Keratinocyte (primary cell): ENCODE measurements around the gene ZNF823. TPM values are rescaled to one million over a fixed set of nuclear protein-coding genes. Genes with fewer than 3 reads are reported as not detected.
"Not testable (repeated sequence)": the region's sequence is repeated elsewhere in the genome, so short reads cannot be mapped to it uniquely, and the experiment has no call there.

Experiments
- DNase-seq: peaks from one replicate; pipeline ENCODE4 v3.0.0-alpha.2; 2011; ENCODE audit warnings: low read depth, missing footprints, low spot score
- FAIRE-seq: peaks from 2 replicates; lab custom pipeline; 2011; peaks lifted over from hg19 to GRCh38; lab: Jason Lieb, UNC
- H2AFZ ChIP-seq: 2 replicates; pipeline ENCODE4 v1.6.0; 2012; ENCODE audit warnings: low read length, control low read depth, inconsistent platforms; ENCODE audit not compliant: control insufficient read depth
- H3K27ac ChIP-seq: 2 replicates; pipeline ENCODE4 v1.5.1; 2011; ENCODE audit warnings: low read length; ENCODE audit not compliant: control insufficient read depth, insufficient read depth
- H3K27me3 ChIP-seq: 3 replicates; pipeline ENCODE4 v1.6.0; 2011; ENCODE audit warnings: low read length; ENCODE audit not compliant: control insufficient read depth, insufficient read depth; ENCODE audit errors: extremely low read depth
- H3K36me3 ChIP-seq, 2 experiments: 2 replicates in 1 of 2; 3 replicates in 1 of 2; pipeline ENCODE4 v1.5.1; 2011; ENCODE audit warnings: low read length in 2 of 2, mild to moderate bottlenecking in 1 of 2; ENCODE audit not compliant: control insufficient read depth in 2 of 2, insufficient read depth in 2 of 2; ENCODE audit errors: extremely low read depth in 1 of 2
- H3K4me1 ChIP-seq: 3 replicates; pipeline ENCODE4 v1.5.1; 2011; ENCODE audit warnings: low read length; ENCODE audit not compliant: control insufficient read depth, insufficient read depth; ENCODE audit errors: extremely low read depth
- H3K4me2 ChIP-seq: 3 replicates; pipeline ENCODE4 v1.6.0; 2011; ENCODE audit warnings: low read depth, low read length; ENCODE audit not compliant: control insufficient read depth, insufficient read depth; ENCODE audit errors: extremely low read depth
- H3K4me3 ChIP-seq, 3 experiments: fragments of 200-600 bp in 1 of 3; sonication (generic) in 1 of 3; 2 replicates in 2 of 3; 3 replicates in 1 of 3; pipeline ENCODE4 v1.5.1; 2011 to 2016; ENCODE audit warnings: low read length in 3 of 3, mild to moderate bottlenecking in 3 of 3, control low read depth in 2 of 3, inconsistent platforms in 1 of 3, low read depth in 1 of 3, mixed read lengths in 1 of 3, mixed run types in 1 of 3, moderate library complexity in 1 of 3; ENCODE audit not compliant: control insufficient read depth in 2 of 3, insufficient read depth in 2 of 3; ENCODE audit errors: extremely low read depth in 1 of 3
- H3K79me2 ChIP-seq: 2 replicates; pipeline ENCODE4 v1.6.0; 2012; ENCODE audit warnings: low read length; ENCODE audit not compliant: control insufficient read depth, insufficient read depth
- H3K9ac ChIP-seq: 3 replicates; pipeline ENCODE4 v1.6.0; 2011; ENCODE audit warnings: low read length; ENCODE audit not compliant: control insufficient read depth, insufficient read depth; ENCODE audit errors: extremely low read depth
- H3K9me1 ChIP-seq: 3 replicates; pipeline ENCODE4 v1.6.0; 2011; ENCODE audit warnings: low read length; ENCODE audit not compliant: control insufficient read depth, insufficient read depth; ENCODE audit errors: extremely low read depth
- H3K9me3 ChIP-seq: 2 replicates; pipeline ENCODE4 v1.5.1; 2012; ENCODE audit warnings: low read depth, low read length; ENCODE audit not compliant: control insufficient read depth
- H4K20me1 ChIP-seq: 3 replicates; pipeline ENCODE4 v1.6.0; 2011; ENCODE audit warnings: low read length; ENCODE audit not compliant: control insufficient read depth, insufficient read depth; ENCODE audit errors: extremely low read depth
- CTCF ChIP-seq, 3 experiments: IDR thresholded peaks in 1 of 3; conservative IDR thresholded peaks in 1 of 3; optimal IDR thresholded peaks in 1 of 3; 2 replicates in 2 of 3; 3 replicates in 1 of 3; pipeline versions ENCODE3 to v1.5.1; 2011; ENCODE audit warnings: low read length in 3 of 3, mild to moderate bottlenecking in 3 of 3, moderate library complexity in 2 of 3, control low read depth in 1 of 3, inconsistent platforms in 1 of 3; ENCODE audit not compliant: insufficient read depth in 2 of 3; ENCODE audit errors: extremely low read depth in 1 of 3
- EZH2 ChIP-seq: IDR thresholded peaks from one replicate; pipeline ENCODE4 v1.6.1; 2012; ENCODE audit warnings: inconsistent platforms, mild to moderate bottlenecking, low read length, moderate library complexity
- dilution Hi-C: fragments of 300-500 bp; cut with MboI; formaldehyde crosslinking; loops from one replicate; pipeline ENCODE4 v1.7.0; 2020; ENCODE audit warnings: low sequenced_read_pairs; ENCODE audit not compliant: extremely low pct_ligation_motif_present
- polyA plus RNA-seq, 5 experiments: library from polyadenylated mRNA; depleted of rRNA in 3 of 5; stranded (reverse) in 3 of 5; stranded (forward) in 1 of 5; unstranded in 1 of 5; fragments of >200 nt; gene quantifications; 1 replicate in 1 of 5; 2 replicates in 3 of 5; 3 replicates in 1 of 5; pipeline versions ENCODE4 v1.2.1 to v1.2.3, GENCODE V29; 2011 to 2012; ENCODE audit warnings: missing spikeins in 2 of 5, low read depth in 1 of 5, low replicate concordance in 1 of 5

Gene ZNF823
- polyA plus RNA-seq, 1 donor (not counting 4 experiments of a cell fraction or from before 2014, with no cell fraction given), result 6.3 TPM

GRCh38 chr19:11678504-11678903, 60.2 kb downstream of the ZNF823 start:
- Histone ChIP-seq H3K9me3 (no peaks in the 10 kb centered on the region), H2AFZ (no peak overlapping the region), H3K4me1 (no peaks in the 10 kb centered on the region), H3K27me3 (no peaks in the 10 kb centered on the region), H3K79me2 (no peaks in the 10 kb centered on the region), H4K20me1 (no peaks in the 10 kb centered on the region), H3K4me3 (no peak overlapping the region), H3K27ac (no peak overlapping the region), H3K9ac (no peak overlapping the region), H3K36me3 (no peaks in the 10 kb centered on the region), H3K4me2 (no peak overlapping the region), H3K9me1 (no peaks in the 10 kb centered on the region)
- DNase-seq (no peak), FAIRE-seq (no peak)
- no peak for TF ChIP-seq EZH2
- no peak for TF ChIP-seq CTCF (optimal IDR thresholded peaks at IDR 0.05 in 1 of 3, IDR thresholded peaks at IDR 0.05 in 1 of 3, conservative IDR thresholded peaks at IDR 0.05 in 1 of 3; ENCODE audit: extremely low read depth in 1 of 3, insufficient read depth in 2 of 3, low read length in 3 of 3)
- dilution Hi-C loops, result no loop called here

- dilution Hi-C loops, FAIRE-seq, H3K9me1 ChIP-seq, H3K27me3 ChIP-seq, H3K9ac ChIP-seq, H3K27ac ChIP-seq, H4K20me1 ChIP-seq, H3K9me3 ChIP-seq, H3K4me3 ChIP-seq, H3K79me2 ChIP-seq, H3K4me1 ChIP-seq, DNase-seq, H2AFZ ChIP-seq, H3K4me2 ChIP-seq, H3K36me3 ChIP-seq: not testable (repeated sequence)
Observed at GRCh38 chr19:11676661-11677600, 61.8 kb downstream of the ZNF823 start.
